NCI-H187 treated with DMSO at 0.1 percent for 48 hours (cell line): ENCODE measurements around the gene TGFBR3L.
A peak's percentile ranks its signal among the peaks of the same experiment; 100 is the strongest.
"Not testable (repeated sequence)": the region's sequence is repeated elsewhere in the genome, so short reads cannot be mapped to it uniquely, and the experiment has no call there.

Experiments used
- DNase-seq: peaks from one replicate; lab custom pipeline; 2025; lab: John Stamatoyannopoulos, UW

The TGFBR3L gene

DNA sequence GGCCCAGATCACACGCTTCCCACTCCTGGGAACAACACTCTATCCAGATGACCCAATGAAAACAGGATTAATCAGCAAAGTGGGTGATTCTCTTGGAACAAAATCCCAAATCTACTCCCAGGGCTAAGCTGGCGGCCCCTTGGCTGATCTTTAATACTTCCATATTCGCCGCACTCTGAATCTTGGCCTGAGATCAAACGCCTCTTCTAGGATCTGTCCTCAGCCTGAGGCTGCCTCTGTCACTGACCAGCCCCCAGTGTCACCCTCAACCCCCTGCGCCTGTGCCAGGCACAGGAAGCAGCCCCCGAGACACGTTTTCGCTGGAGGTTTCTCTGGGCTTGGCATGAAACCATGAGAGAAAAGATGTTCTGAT is 13.7 kb downstream of the TGFBR3L start:
- DNase-seq: no peak

DNA sequence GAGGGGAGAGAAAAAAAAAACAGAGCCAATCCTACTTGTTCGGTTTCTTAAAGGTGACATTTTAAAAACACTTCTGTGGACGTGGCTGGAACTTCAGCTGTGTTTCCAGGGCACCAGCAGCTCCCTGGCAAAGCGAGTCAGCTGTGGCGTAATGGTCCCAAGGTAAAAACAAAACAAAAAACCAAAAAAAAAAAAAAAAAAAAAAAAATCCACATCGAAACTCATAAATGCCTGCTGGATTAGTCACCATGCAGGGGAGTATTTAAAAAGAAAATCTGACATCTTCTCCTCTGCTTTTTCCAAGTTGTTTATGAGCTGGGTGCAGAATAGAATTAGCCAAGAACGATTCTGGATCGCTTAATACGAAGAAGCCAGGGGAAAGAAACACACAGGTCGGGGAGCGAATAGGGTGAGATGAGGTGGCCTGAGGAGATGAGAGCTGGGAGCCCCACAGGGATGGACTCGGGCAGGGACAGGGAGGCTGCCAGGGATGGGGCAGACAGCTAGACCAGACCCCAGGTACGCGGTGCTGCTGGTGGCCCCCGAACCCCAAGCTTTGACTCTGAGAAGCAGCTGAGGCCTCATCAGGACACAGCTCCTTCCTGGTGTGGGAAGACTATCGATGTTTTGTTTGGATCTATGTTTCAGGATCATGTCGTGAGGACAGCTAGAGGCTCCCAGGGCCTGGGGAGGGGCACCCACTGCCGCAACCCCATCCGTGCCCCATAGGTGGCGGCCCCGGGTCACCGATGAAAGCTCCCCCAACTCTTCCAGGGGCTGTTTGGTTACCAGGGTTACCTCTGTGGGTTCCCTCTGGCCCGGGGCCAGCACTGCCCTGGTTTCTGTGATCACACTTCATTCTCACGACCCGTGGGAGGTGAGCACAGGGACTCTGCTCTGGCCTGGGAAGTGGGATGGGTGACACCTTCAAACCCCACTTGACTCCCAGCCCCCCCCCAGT is 14.4 kb downstream of the TGFBR3L start:
- no peak for DNase-seq

DNA sequence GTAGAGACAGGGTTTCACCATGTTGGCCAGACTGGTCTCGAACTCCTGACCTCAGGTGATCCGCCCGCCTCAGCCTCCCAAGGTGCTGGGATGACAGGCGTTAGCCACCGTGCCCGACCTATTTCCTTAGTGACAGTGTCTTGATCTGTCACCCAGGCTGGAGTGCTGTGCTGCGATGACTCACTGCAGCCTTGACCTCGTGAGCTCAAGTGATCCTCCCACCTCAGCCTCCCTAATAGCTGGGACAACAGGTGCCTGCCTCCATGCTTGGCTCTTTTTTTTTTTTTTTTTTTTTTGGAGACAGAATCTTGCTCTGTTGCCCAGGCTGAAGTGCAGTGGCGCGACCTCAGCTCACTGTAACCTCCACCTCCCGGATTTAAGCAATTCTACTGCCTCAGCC is 15.4 kb downstream of the TGFBR3L start:
- not testable (repeated sequence) for DNase-seq

DNA sequence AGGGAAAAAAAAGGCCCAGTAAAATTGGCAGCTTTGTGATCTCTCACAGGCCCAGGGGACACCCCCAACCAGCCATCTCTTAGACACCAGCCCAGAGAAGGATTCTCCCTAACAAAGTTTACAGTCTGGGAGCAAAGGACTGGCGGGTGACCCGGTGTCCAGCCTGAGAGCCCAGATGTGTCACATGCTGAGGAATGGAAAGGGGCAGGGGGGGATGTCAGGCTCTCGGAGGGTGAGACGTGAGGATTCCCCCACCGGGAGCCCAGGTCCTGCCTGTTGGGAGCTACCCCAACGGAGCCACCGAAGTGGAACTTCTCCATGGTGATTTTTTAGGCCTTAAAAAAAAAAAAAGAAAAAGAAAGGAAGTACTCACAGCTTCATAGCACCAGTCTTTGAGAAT is 16.1 kb downstream of the TGFBR3L start:
- no peak for DNase-seq

DNA sequence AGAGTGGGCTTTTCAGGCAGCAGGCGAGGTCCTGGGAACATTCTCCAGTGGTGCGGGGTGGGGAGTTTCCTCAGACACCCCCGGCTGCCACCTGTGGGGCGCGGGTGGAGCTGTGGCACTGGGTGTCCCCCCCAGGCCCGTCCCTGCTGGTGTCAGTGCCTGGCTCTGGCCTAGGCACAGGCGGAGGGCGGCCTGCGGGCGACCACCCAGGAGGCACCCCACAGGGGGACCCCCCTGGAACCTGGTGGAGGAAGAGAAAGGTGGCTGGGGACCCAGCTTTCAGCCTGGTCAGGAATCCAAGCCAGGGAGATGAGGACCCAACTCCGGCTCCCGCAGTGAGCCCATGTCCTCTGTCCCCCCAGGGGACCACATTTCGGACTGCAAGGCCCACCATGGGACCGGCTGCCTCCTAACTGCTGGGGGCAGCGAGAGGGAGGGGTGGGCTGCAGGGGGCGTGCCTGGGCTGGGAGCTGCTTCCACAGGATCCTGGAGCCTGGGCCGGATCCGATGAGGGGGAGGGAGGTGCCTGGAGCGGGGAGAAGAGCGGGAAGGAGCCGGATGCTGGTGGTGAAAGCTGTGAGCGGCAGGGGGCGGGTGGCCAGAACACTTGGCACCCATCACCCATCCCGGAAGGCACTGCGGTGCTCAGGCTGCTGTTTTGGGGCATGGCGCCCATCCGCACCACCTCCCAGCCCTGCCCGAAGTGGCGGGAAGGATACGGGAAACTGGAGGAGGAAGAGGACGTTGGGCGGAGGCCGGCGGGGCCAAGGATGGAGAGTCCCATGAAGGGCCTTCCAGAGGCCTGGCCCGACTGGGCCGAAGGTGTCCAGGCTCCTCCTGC is 16.8 kb downstream of the TGFBR3L start:
- no peak for DNase-seq

DNA sequence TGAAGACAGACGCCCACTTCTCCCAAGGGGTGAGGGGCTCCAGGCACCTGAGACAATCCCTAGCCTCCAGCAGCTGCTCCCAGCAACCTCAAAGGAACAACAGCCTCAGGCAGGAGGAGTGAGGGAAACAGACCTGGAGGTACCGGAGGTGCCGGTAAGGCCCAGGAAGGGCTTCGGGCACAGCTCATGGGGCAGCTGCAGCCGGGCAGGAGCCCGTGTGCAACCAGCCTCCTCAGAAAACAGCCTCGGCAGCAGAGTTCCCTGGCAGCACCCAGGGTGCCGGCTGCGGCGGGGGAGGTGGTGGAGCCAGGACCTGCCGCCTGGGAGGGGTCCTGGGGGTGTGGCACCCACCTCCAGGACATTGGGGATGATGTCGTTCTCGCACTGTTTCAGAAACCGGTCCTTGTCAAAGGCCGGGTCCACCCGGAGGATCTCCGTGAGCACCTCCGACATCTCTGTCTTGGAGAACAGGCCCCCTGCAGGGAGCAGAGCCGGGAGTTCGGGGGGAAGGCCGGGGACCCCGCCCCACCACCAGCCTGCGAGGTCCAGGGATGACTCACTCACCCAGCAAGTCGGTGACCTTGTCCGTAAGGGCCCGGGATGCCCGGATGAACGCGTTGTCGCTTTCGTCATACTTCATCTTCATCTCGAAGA is 17.8 kb downstream of the TGFBR3L start:
- DNase-seq: no peak

DNA sequence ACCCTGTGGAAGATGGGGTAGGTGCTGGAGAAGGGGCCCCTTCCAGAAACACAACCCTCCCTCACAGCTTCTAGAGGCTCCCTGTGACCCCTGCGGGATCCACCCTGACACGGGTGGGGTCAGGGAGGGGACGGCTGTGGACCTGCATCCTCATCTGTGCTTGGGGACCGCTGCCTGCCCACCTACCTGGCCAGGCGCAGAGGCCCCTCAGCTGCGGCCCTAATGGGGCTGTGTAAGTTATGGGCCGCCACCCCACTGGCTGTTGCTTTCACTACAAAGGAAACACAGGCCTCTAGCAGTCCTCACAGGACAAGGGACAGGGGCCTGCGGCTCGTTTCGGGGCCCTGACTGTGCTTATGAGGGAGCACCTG is 18.3 kb downstream of the TGFBR3L start:
- DNase-seq: no peak

DNA sequence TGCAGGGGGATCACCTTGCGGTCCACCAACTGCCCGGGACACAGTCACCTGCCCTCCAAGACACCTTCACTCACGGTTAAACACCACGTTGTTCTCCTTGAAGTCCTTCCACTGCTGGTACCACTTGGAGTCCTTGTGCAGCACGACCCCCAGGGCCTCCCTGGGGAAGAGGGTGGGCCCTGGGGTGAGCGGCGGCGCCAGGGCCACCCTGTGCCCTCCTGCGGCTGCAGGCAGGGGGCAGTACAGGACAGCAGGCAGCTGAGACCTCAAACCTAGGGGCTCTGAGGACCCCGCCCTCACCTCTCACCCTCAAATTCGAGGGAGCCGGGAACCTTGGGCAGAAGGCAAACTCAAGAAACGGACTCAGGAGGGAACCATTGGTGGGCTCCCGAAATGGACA is 18.8 kb downstream of the TGFBR3L start:
- no peak for DNase-seq

DNA sequence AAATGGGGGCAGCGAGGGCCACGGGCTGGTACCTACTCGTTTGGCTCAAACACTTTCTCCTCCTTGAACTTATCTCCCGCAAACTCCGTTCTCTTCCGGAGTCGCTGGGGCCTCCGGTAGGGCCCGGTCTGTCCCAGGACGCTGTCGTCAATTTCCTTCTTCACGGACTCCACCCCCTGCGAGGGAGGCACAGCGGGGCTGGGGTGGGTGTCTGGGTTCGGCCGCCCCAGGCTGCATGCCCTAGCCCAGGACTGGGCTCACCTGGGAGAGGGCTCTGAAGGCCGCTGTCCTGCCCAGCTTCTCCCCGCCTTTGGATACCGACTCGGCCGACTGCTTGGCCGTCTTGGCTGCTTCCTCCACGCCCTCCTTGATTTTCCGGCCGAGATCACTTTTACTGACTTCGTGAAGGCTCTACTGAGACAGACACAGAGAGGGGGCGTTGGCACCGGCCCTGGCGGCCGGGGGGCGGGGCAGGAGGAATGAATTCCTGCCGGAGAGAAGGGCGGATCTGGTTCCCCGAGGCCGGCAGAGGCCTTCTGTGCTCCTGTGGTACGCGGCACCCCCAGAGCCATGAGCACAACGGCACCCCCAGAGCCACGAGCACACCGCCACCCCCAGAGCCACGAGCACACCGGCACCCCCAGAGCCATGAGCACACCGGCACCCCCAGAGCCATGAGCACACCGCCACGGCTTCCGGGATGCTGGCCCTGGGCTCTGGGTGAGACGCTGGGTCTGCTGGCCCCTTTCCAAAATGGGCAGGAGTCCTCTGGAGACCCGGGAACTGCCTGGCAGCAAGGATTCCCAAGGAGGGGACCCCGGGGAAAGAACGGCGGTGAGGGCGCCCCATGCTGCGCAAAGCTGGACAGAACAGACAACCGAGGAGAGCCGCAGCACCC is 19.4 kb downstream of the TGFBR3L start:
- DNase-seq: no peak

DNA sequence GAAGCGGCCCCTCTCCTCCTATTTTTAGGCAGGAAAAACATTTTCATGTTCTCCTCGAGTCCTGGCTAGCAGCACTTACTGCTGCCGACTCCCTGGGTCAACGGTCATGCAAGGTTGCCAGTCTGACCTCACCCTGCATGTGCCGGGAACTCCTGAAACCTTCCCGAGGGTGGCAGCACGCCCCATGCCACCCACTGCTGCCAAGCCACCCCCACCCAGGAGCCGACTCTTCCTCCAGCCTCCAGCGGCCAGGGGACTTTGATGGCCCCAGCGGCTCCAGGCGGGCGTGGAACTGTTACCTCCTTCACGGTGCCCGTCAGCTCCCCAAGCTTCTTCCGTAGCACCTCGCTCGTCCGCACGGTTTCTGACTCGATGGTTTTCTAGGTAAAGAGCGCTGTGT is 20.1 kb downstream of the TGFBR3L start:
- DNase-seq: no peak

DNA sequence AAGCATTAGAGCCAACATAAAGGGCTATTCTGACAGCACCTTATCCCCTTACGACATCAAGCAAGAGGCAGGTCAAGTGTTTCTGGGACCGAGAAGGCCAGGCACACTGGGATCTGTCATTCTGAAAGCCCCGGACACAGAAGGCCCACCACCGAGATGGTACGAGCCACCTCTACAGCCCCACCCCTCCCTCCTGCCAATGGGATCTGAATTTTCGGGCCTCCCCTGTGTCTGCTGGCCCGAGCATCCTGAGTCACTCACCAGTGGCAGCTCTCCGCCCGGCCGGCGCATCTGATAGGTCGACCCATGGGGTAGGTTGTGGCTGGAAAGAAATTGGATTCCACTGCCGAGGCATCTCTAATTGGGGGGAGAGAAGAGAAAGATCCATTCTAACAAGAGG is 26.2 kb downstream of the TGFBR3L start:
- DNase-seq: no peak

DNA sequence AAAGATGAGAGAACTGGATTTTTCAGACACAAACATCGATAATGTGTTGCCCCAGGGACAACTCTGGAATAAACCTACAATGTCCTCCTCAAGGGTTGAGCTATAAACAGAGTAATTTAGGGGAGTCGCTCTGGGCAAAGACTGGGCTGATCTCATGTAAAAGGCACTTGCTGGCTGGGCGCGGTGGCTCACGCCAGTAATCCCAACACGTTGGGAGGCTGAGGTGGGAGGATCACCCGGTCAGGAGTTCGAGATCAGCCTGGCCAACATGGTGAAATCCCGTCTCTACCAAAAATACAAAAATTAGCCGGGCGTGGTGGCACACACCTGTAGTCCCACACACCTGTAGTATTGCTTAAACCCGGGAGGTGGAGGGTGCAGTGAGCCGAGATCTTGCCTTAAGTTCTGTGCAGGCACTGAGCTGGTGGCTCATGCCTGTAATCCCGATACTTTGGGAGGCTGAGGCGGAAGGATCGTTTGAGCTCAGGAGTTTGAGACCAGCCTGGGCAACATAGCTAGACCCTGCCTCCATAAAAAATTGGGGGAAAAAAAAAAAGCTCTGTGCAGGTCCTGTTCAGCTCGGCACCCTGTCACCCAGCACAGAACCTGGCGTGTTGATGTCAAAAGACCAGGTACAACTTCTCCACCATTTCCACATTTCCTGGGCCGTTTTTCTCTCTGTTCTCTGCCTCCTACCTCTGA is 27.4 kb downstream of the TGFBR3L start:
- DNase-seq: no peak

DNA sequence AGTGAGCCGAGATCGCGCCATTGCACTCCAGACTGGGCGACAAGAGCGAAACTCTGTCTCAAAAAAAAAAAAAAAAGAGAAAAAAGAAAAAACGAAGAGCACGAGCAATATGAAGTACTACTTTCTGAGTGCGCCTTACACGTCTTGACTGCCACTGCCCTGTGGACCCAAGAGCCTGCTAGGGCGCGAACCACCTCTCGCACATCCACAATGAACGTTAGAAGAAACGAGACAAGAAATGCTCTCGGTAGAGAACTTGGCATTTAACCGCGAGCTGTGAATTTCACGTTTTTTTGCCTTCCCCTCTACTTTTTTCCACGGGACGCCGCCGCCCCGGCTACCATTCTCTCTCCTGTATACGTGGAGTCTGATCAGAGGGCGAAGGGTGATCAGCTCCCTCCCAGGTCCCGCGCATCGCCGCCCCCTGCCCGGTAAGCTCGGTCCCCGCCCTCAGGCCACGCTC is 28.4 kb downstream of the TGFBR3L start:
- DNase-seq: no peak

DNA sequence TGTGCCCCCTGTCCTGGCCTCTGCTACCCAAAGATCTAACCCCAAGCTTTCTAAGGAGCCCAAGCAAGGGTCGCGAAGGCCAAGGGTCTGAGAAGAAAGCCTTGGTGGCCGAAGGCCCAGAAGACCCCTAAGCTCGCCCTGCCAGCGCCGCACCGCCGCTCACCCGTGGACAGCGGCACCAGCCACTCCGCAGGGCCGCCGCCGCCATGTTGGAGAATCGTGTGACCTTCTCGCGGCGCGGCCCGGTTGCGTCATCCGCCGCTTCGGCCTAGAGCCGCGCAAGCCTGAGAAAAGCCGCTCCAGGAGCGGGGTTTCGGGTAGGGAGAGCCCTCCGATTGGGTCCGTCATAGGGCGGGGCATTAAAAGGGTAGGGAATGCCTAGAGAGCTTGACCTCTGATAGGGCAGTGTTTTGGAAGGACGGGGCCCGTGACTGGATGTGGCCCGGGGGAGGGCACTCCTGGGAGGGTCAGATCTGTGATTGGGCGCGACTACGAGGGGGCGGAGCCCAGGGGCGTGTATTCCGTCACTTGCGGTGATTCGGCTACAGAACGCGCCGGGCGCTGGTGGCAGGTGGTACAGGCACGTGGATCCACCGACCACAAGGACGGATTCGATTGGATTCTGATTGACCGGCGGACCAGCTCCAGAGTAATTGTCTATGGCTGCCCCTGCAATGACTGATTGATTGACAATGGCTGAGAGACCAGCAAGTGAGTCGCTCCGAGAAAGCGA is 29.0 kb downstream of the TGFBR3L start, which contains the start of gene TIMM44:
TSS of gene TIMM44 (minus strand) at position 223 of the 733 bp plus-strand sequence. CDS start at position 208, 15 bp downstream.
- DNase-seq: peak; percentile 78

DNA sequence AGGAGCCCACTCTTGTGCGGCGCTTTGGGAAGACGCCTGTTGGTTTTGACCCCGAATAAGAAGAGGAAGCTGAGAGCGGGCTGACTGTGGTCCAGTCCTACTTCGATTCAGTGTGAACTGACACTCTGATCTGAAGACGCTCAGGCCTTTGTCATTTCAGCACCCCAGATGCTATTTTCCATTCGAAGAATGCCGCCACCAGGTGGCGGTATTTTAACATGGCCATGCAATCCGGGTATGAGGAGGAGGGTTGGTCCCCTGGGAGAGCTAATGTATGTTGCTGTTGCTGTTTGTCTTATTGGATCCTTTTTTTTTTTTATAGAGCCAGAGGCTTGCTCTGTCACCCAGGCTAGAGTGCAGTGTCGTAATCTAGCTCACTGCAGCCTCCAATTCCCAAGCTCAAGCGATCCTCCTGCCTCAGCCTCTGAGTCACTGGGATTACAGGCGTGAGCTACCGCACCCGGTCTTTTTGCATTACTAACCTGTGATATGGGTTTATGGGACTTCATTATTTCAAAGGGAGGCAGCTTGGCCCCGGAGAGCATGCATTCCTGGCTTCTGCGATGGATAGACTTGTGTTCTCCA is 29.6 kb downstream of the TGFBR3L start:
- peak; percentile 57 for DNase-seq

DNA sequence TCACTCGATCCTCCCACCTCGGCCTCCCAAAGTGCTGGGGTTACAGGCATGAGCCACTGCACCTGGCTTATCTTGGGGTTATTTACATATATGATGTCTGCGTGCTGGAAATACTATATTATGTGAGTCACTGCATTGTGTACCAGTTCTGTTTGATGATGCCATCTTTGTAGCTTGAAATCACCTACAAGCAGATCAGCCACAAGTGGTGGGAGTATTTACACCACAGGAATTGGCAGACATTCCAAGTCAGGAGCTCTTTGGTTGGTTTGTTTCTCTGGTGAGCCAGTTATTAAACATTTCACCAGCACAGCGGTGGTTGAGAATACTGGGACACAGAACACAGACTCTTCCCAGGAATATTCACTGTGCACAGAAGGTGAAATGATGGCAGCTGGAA is 33.3 kb downstream of the TGFBR3L start:
- DNase-seq: no peak

DNA sequence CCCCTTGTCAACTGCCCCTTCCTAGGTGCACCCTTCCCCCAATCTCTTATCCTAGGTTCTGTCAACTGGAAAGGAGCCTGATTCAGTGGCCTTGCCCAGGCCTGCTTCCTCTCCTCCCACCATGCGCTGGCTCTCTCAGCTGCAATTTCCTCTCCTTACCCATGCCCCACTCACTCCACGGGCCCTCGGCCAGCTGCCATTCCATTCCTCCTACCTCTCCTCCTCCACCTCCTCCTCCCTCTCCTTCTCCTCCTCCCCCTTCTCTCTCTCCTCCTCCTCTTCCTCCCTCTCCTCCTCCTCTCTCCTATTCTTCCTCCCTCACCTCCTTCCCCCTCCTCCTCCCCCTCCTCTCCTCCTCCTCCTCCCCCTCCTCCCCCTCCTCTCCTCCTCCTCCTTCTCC is 38.4 kb downstream of the TGFBR3L start:
- DNase-seq: no peak

DNA sequence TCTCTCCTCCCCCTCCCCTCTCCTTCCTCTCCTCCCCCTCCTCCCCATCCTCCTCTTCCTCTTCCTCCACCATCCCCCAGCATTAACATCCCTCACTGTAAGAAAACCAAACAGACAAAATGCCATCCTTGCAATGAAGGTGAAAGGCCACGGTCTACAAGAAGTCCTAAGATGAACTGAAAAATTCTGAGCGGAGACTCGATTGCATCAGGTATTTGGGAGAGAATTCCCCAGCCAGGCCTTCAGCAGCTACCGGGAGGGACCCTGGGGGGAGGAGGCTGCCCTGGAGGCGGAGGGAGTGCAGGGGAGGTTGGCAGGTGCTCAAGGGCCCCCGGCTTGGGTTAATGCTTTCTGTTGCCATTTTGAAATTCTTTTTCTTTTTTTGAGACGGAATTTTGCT is 38.9 kb downstream of the TGFBR3L start:
- DNase-seq: no peak

DNA sequence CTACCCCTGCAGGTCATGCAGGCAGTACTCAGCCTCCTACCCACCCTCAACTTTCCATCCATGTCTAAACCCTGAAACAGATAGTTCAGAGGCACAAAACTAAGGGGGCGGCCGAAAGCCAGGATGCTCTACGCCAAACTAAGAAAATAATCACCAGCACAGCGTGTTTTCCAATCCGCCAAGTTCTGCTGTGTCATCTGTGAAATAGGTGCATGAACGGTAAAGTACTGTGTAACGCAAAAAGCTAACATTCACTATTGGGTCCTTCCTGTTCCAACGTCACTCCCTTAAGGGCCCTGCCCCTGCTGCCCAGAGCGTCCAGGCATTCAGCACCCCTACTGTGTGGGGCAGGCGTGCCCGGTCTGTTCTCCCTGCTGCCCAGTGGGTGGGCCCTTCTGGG is 41.1 kb downstream of the TGFBR3L start:
- no peak for DNase-seq

DNA sequence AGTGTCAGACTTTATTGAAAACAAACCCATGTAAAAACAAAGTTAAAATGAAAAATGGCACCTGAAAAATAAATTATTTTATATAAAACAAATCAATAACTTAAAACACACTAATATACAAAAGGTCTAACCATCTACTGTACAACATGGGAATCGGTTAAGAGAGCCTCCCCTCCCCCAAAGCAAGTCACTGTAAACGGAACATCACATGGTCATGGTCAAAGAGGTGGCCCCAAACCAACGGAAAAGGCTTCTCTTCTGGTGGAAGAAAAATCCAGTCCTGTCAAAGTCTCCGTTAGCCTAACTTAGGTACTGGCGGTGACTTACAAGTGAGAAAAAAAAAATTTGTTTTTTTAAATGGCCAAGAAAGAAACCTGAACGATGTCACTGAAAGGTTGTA is 44.6 kb downstream of the TGFBR3L start:
- DNase-seq: no peak
